Gastrocnemius medialis (tissue), 4 donors: ENCODE measurements around the gene CLCN6.

ENCODE experiments used
- POLR2A ChIP-seq, 2 donors: fragments of 450-650 bp; IDR thresholded peaks; one replicate each; pipeline ENCODE4 v1.6.1; 2017; ENCODE audit warnings: antibody characterized with exemption in 2 of 2, mild to moderate bottlenecking in 2 of 2, moderate library complexity in 2 of 2
- TF ChIP-seq, protein P1 (sequence below), 5 experiments: fragments of 450-650 bp in 3 of 5; fragments of 200-600 bp in 2 of 5; sonication (generic) in 2 of 5; IDR thresholded peaks in 4 of 5; conservative IDR thresholded peaks in 1 of 5; 1 replicate in 4 of 5; 2 replicates in 1 of 5; pipeline ENCODE4 v1.5.1; 2016 to 2019; ENCODE audit warnings: antibody characterized with exemption in 5 of 5, mild to moderate bottlenecking in 3 of 5, moderate library complexity in 3 of 5

DNA sequence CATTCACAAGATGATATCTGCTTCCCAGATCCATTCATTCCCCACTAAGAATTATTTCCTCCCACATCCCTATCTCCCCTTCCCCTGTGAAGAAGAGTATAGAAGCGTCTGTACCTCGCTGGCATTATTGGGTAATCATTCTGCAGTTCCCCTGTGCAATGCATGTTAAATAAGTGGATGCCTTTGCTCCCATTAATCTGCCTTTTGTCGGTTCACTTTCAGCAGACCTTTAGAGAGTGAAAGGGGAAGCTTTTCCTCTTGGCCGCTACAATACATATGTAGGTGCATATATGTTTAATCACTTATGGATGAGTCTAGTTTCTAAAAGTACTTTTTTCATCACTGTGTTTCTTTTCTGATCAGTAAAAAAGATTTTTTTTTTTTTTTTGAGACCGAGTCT is 7.0 kb downstream of the CLCN6 start:
- TF ChIP-seq, protein P1, sequence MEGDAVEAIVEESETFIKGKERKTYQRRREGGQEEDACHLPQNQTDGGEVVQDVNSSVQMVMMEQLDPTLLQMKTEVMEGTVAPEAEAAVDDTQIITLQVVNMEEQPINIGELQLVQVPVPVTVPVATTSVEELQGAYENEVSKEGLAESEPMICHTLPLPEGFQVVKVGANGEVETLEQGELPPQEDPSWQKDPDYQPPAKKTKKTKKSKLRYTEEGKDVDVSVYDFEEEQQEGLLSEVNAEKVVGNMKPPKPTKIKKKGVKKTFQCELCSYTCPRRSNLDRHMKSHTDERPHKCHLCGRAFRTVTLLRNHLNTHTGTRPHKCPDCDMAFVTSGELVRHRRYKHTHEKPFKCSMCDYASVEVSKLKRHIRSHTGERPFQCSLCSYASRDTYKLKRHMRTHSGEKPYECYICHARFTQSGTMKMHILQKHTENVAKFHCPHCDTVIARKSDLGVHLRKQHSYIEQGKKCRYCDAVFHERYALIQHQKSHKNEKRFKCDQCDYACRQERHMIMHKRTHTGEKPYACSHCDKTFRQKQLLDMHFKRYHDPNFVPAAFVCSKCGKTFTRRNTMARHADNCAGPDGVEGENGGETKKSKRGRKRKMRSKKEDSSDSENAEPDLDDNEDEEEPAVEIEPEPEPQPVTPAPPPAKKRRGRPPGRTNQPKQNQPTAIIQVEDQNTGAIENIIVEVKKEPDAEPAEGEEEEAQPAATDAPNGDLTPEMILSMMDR (IDR thresholded peaks at IDR 0.05 in 4 of 5, conservative IDR thresholded peaks at IDR 0.05 in 1 of 5): no peak
- no peak for TF ChIP-seq POLR2A (IDR thresholded peaks at IDR 0.05)
